Measurements from ENCODE around the gene PPP4R4. TPM values are rescaled to one million over a fixed set of nuclear protein-coding genes. Genes with fewer than 3 reads are reported as not detected.
"Not testable (repeated sequence)": the region's sequence is repeated elsewhere in the genome, so short reads cannot be mapped to it uniquely, and the experiment has no call there.

The PPP4R4 gene
- polyA plus RNA-seq, 1 donor: 0.22 TPM

- no peak for DNase-seq
Measured at GRCh38 chr14:94145902-94146527, 28.1 kb upstream of the PPP4R4 start.

- DNase-seq: no peak
Measured at GRCh38 chr14:94152676-94153075, 21.4 kb upstream of the PPP4R4 start.

GRCh38 chr14:94153750-94154342 lies 20.3 kb upstream of the PPP4R4 start:
- DNase-seq: no peak

GRCh38 chr14:94156143-94156542 lies 18.0 kb upstream of the PPP4R4 start:
- not testable (repeated sequence) for DNase-seq

GRCh38 chr14:94157197-94157596 lies 16.9 kb upstream of the PPP4R4 start:
- no peak for DNase-seq

- no peak for DNase-seq
Measured at GRCh38 chr14:94158239-94158883, 15.8 kb upstream of the PPP4R4 start.

GRCh38 chr14:94161058-94161457 lies 13.1 kb upstream of the PPP4R4 start:
- DNase-seq: no peak

GRCh38 chr14:94161981-94162380 lies 12.1 kb upstream of the PPP4R4 start:
- no peak for DNase-seq

GRCh38 chr14:94162466-94162865 lies 11.7 kb upstream of the PPP4R4 start:
- no peak for DNase-seq

GRCh38 chr14:94163796-94164195 lies 10.3 kb upstream of the PPP4R4 start:
- DNase-seq: no peak

GRCh38 chr14:94164685-94165431 lies 9.3 kb upstream of the PPP4R4 start:
- no peak for DNase-seq

- no peak for DNase-seq
Measured at GRCh38 chr14:94165744-94166143, 8.4 kb upstream of the PPP4R4 start.

GRCh38 chr14:94170136-94170535 lies 4.0 kb upstream of the PPP4R4 start:
- DNase-seq: no peak

GRCh38 chr14:94171208-94171607 lies 2.9 kb upstream of the PPP4R4 start:
- no peak for DNase-seq

GRCh38 chr14:94172545-94172944 lies 1.6 kb upstream of the PPP4R4 start:
- DNase-seq: no peak

GRCh38 chr14:94173471-94173884 lies 644 bp upstream of the PPP4R4 start:
- DNase-seq: no peak

- no peak for DNase-seq
Measured at GRCh38 chr14:94174604-94175010, 485 bp downstream of the PPP4R4 start.

GRCh38 chr14:94175011-94175745 lies 1.1 kb downstream of the PPP4R4 start:
- no peak for DNase-seq

- DNase-seq: no peak
Measured at GRCh38 chr14:94175747-94176146, 1.6 kb downstream of the PPP4R4 start.

- DNase-seq: no peak
Measured at GRCh38 chr14:94176808-94177207, 2.7 kb downstream of the PPP4R4 start.

- no peak for DNase-seq
Measured at GRCh38 chr14:94177806-94178205, 3.7 kb downstream of the PPP4R4 start.

- no peak for DNase-seq
Measured at GRCh38 chr14:94179244-94179643, 5.1 kb downstream of the PPP4R4 start.
